GM12872 (cell line): ENCODE measurements around the gene NTN5.

Experiments
- CTCF ChIP-seq: IDR thresholded peaks from 3 replicates; pipeline ENCODE4 v1.5.1; 2011; ENCODE audit warnings: low read depth, mild to moderate bottlenecking, low read length, moderate library complexity; ENCODE audit not compliant: insufficient read depth

NTN5 gene

DNA sequence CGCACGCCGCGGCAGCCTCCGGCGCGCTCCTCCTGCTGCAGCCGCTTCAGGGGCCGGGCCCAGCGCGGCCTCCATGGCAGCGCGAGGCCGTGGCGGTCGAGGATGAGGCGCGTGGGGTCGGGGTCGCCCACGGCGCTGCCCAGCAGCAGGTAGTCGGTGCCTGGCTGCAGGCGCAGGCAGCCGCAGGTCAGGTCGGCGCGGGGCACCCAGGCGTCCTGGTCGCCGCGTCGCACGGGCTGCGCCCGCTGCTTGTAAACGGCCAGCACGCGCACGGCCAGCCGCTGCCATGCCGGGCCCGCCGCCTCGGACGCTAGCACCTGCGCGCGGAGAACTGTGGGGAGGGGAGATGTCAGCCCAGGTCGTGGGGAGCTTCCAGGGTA, 11.1 kb downstream of the NTN5 start:
- no peak for TF ChIP-seq CTCF

DNA sequence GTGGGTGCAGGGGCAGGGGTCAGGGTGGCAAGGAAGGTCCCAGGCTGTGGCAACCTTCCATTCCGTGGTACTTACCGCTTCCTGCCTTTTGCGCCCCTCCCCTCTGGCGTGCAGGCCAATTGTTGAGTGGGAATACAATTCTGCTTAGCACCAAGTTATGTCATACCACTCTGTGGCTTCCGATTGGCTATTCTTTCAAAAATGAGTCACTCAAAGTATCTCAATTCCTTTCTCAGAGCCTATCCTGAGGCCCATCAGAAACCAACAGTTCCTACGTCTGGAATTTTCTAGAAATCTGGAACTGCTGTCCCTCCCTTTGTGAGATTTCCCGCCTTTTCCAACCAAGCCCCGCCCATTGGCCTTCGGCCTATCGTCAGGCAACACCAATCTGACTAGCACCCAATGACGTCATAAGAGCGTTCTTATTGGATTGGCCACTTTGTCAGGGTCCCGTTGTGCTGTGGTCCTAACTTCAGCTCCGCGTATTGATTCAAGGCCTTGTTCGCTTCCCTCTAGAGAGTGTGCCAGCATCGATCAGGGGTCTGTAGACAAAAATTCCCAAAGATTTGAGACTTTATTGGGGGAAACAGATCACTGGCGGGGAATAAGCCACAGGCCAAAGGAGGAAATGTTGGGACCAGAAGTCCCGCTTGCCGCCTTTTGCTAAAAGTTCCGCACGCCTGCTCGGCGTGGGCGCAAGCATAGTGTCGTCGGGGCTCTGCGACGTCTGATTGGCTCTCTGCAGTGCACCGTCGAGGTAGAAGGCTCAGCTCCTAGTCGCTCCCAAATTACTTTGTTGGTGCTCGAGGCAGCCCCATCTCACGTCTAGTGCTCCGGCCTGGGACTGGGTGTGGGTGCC, 11.7 kb downstream of the NTN5 start:
- TF ChIP-seq CTCF = no peak

- TF ChIP-seq CTCF = no peak
These were observed 13.0 kb downstream of the NTN5 start for GRCh38 chr19:48659768-48660167.

GRCh38 chr19:48658483-48658882, 14.3 kb downstream of the NTN5 start:
- no peak for TF ChIP-seq CTCF

- no peak for TF ChIP-seq CTCF
These were observed 15.9 kb downstream of the NTN5 start for GRCh38 chr19:48656840-48657474.

DNA sequence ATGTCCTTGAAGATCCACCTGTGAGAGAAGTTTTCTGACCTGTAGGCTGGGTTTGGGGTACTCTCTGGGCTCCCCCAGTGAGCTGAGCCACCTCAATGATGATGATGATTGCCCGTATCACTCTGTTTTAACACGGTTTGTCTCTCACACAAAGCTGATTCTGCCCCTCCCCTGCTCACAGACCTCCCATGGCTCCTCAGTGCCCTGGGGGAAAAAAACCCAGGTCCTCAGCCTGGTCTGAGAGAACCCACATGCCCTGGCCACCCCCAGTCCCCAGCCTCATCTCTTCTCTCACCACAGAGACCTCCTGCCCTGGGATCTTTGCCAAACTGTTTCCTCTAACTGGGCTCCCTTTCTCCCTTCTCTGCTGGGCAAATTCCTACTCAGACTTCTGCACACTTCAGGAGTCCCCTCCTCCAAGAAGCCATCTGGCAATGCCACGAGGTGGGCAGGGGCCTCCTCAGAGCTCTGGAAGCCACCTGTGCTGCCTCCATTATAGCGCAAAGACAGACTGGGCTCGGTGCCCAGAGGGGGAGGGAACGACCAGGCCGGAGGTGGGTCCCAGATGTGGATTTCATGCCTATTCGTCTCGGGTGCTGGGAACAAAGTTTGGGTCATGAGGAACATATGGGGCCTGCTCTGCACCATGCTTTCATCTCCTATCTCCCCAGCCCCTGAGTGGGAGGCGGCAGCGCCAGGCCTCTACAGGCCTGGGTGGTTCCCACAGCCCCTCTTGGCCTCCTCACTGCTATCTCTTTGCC, 18.3 kb downstream of the NTN5 start:
- TF ChIP-seq CTCF = no peak

- no peak for TF ChIP-seq CTCF
These were observed 21.2 kb downstream of the NTN5 start for GRCh38 chr19:48651683-48652048.
